Epidermal melanocyte (primary cell): ENCODE results near the gene PCTP.

Source experiments
- DNase-seq: peaks from one replicate; pipeline ENCODE4 v3.0.0; 2011; ENCODE audit warnings: low spot score; ENCODE audit not compliant: insufficient read length

Gene PCTP

GRCh38 chr17:55727275-55727674, 23.6 kb upstream of the PCTP start:
- DNase-seq: no peak

GRCh38 chr17:55727920-55728319, 22.9 kb upstream of the PCTP start:
- no peak for DNase-seq

- no peak for DNase-seq
These were observed 22.5 kb upstream of the PCTP start for GRCh38 chr17:55728361-55728760.

- DNase-seq: no peak
These were observed 22.0 kb upstream of the PCTP start for GRCh38 chr17:55728833-55729232.

- DNase-seq: no peak
These were observed 21.4 kb upstream of the PCTP start for GRCh38 chr17:55729484-55729883.

GRCh38 chr17:55730380-55730779, 20.5 kb upstream of the PCTP start:
- no peak for DNase-seq

GRCh38 chr17:55730808-55731207, 20.0 kb upstream of the PCTP start:
- DNase-seq: no peak

GRCh38 chr17:55731586-55732250, 19.1 kb upstream of the PCTP start:
- peak; percentile 22 for DNase-seq

GRCh38 chr17:55734128-55734781, 16.6 kb upstream of the PCTP start:
- DNase-seq: no peak

GRCh38 chr17:55735731-55736405, 15.0 kb upstream of the PCTP start:
- no peak for DNase-seq

GRCh38 chr17:55737976-55738501, 12.8 kb upstream of the PCTP start:
- no peak for DNase-seq

GRCh38 chr17:55740511-55741355, 10.1 kb upstream of the PCTP start:
- DNase-seq: no peak

GRCh38 chr17:55741356-55741700, 9.5 kb upstream of the PCTP start:
- no peak for DNase-seq

- DNase-seq: no peak
These were observed 8.4 kb upstream of the PCTP start for GRCh38 chr17:55742272-55743102.

GRCh38 chr17:55743103-55743679, 7.7 kb upstream of the PCTP start:
- no peak for DNase-seq

- DNase-seq: no peak
These were observed 5.6 kb upstream of the PCTP start for GRCh38 chr17:55745258-55745657.

- DNase-seq: no peak
These were observed 4.4 kb upstream of the PCTP start for GRCh38 chr17:55746466-55746865.

GRCh38 chr17:55747209-55747608, 3.6 kb upstream of the PCTP start:
- no peak for DNase-seq

- no peak for DNase-seq
These were observed 2.0 kb upstream of the PCTP start for GRCh38 chr17:55748841-55749240.

- no peak for DNase-seq
These were observed 866 bp upstream of the PCTP start for GRCh38 chr17:55749985-55750384.
